KG1 (cell line): Measurements from ENCODE around the gene CFAP68.
"Not testable (repeated sequence)": the region's sequence is repeated elsewhere in the genome, so short reads cannot be mapped to it uniquely, and the experiment has no call there.

Source experiments
- DNase-seq: peaks from one replicate; lab custom pipeline; 2025; lab: John Stamatoyannopoulos, UW

The CFAP68 gene

DNA sequence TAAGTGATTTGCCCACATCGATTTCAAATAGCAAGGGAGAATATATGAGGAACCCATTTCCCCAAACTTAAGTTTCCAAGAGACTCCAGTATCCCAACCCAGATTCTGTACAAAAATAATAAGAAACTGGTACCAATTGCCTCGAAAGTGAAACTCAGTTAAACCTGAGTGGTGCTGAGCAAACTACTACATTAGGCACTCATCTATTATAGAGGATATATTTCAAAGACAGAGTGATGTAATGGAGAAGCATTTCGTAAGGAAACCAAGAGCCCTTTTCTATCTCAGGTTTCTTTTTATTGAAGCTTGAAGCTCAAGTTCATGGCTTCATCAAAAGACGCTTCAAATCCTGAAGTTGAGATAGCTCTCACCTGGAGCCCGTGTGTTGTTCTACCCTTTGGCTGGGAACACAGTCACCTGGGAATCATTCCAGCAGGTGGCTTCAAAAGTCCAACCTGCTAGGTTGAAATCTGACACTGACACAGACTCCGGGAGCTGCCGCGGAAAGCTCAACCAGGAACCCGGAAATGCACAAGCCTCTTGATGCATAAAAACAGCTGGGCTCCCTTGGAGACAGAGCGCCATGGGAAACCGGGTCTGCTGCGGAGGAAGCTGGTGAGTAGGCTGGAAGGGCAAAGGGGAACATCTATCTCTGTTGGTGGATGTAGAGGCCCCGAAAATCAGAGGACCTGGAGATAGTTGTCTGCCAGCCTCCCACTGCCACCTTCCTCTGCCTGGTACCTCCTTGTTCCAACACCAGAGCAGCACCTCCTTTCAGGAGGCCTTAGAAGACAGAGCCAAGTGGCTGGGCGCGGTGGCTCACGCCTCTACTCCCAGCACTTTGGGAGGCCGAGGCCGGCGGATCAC, 39.3 kb downstream of the CFAP68 start, which contains the start of gene C11orf52:
TSS of gene C11orf52 (plus strand) at position 524 of the 867 bp plus-strand sequence. CDS start at position 584, 60 bp downstream.
- no peak for DNase-seq

DNA sequence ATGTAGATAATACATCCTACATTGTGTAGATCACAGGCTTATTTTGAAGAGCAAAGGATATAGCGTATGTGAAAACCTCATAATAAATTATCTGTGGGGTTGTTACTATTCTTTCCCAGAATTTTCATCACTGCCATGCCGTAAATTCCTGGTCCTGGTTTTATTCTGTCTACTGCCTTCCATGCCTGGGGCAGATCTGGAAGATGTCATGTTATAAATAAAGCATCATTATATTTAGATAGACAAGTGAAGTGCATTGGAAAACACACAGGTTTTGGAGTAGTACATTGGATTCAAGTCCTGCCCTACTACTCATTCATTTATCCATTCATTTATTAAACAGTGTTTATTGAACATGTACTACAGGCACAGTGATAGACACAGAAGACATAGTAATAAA, 41.6 kb downstream of the CFAP68 start:
- DNase-seq, result no peak

DNA sequence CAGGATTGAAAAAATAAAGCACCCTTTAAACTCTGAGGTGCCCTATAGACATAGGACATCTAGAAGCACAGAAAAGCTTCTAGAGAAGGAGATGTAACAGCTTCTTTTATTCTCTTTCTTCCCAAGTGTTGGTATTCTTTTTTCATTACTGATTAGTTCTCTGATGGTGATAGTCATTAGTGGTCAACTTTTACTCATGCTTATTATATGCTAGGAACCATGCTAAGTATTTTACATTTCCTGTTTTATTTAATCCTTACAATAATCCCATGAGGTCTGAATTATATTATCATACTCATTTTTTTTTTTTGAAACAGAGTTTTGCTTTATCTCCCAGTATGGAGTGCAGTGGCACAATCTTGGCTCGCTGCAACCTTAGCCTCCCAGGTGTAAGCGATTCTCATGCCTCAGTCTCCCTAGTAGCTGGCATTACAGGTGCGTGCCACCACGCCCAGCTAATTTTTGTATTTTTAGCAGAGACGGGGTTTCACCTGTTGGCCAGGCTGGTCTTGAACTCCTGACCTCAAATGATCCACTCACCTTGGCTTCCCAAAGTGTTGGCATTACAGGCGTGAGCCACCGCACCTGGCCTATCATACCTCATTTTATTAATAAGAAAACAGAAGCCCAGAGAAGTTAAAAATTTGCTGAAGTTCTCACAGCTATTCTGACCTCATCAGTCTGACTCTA, 42.3 kb downstream of the CFAP68 start:
- DNase-seq, result no peak

DNA sequence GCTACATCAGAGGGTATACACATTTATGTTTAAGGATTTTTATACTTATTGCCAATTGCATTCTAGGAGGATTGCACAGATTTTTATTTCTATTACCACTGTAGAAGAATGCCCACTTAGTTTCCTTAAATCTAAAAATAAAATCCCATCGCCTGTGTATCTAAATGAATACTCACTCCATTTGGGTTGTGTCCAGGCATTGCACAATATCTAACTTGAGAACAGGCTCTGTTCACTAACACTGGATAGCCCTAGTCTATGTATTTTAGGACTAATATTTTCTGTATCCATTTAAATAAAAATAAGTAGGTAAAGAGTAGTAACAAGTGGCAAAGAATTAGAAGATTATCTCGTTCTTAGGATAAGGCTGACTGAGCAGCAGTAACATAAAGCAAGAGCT, 43.5 kb downstream of the CFAP68 start:
- DNase-seq, result no peak

DNA sequence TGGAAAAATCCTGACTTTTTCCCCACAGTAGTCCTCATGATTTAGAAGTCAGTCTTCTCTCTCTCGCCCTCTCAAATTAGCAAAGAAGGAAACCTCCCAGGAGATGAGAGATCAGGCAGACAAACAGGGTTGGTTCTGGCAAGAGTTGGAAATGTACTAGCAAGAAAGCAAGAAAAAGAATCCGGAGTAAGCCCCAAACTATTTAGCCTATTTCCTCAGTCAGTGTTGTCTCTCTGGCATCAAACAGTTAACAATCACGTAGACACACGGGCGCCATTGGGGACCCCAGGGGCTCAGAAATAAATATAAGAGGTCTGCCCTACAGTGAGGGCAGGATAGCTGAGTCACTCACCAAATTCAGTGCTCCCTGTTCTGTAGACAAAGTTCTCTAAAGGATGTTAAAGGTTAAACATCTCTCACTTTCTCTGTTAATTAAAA, 44.0 kb downstream of the CFAP68 start:
- DNase-seq, result no peak

DNA sequence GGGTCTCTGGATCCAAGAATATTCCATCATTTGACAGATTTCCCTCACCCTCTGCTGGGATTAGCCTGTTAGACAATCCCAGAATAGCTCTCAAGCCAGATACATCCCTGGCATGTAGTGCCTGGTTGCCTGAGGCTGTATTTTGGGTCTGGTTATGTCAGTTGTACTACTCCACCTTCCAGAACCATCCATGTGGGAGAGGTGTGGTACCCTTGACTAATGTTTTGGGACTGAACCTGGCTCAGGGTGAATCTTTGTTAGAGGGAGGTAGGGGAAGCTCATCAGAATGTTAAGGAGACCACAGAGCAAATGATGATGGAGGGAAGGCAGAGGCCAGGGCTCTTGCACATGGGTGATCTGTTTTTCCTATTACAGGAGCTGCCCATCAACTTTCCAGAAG, 44.6 kb downstream of the CFAP68 start:
- DNase-seq, result no peak

DNA sequence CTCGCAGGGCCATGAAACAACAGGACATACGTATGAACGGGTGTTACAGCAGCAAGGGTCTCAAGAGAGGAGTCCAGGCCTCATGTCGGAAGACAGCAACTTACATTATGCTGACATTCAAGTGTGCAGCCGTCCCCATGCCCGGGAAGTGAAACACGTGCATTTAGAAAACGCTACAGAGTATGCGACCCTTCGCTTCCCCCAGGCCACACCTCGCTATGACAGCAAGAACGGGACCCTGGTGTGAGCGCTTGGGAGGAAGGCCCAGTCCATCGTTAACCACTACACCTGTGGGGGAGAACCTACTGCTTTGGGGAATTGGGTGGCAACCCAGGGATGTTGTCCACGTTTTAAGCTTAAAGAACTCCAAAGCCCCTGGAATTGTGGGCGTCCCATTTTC, 46.6 kb downstream of the CFAP68 start:
- no peak for DNase-seq

DNA sequence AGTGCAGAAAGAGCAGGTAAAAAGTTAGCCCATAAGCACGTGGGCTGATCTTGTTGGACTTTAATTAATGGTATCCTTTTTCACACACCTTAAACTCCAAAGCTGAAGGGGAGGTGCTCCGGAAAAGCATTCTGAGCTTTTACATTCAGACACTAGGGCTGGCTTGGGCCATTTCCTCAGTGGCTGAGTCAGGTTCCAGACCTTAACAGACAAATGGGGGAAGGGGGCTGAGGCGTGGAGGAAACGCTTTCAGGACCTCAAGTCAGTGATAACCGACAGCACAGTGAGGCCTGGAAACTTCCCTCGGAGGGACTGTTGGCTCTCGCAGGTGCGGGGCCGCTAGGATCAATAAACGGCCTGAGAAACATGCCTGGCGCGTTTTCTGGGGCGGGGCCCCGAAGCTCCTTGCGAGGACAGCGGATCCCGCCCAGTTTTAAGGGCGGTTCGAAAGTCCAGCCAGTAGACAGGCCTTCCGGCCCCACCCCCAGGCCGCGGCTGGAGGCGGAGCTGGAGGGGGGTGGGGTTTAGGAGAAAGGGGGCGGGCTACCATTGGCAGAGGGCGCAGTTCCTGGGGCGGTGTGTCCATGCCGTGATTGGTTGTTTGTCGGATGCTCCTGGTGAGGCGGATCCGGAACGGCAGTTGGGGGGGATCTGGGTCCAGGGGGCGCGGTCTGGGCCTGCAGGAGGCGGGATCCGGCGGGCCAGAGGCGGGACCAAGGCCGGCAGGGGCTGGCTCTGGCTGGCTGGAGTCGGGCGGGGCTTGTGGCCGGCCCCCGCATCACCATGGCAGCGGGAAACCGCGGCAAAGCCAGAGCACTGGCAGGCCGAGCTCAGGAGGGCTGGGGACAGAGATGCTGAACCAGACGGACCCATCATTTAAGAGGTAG, 47.4 kb downstream of the CFAP68 start:
- DNase-seq, result peak; percentile 100

DNA sequence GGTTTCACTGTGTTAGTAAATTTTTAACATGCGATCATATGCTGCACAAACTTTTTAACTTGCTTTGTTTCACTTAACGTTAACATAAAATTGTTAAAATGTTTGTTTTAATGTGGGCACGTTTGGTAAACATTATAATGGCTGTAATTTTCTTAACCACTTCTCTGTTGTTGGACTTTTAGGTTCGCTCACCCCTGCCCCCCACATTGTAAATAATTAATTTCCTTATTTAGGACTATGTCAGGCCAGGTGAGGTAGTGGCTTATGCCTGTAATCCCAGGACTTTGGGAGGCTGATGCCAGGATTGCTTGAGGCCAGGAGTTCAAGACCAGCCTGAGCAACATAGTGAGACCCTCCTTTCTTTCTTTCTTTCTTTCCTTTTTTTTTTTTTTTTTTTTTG, 51.1 kb downstream of the CFAP68 start:
- DNase-seq, result no peak

DNA sequence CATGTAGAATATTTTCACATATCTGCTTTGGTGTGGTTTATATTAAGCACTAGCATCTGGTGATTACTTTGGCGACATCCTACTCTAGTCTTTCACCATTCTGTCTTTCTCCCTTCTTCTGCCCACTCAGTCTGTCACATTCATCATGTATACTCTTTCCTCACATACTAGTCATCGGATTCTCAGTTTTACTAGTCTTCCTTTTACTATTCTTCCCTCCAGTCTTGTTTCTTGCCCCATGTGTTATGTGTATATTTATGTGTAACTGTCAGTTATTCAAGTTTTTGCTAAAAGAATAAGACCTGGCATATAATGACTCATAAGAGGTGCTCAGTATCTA, 53.2 kb downstream of the CFAP68 start:
- no peak for DNase-seq

DNA sequence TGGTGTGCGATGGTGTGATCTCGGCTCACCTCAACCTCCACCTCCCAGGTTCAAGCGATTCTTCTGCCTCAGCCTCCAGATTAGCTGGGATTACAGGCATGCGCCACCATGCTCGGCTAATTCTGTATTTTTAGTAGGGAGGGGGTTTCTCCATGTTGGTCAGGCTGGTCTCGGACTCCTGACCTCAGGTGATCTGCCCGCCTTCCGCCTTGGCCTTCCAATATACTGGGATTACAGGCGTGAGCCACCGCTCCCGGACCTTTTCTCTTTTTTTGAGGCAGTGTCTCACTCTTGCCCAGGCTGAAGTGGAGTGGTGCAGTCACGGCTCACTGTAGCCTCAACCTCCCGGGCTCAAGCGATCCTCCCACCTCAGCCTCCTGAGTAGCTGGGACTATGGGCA, 53.8 kb downstream of the CFAP68 start:
- DNase-seq, result not testable (repeated sequence)

DNA sequence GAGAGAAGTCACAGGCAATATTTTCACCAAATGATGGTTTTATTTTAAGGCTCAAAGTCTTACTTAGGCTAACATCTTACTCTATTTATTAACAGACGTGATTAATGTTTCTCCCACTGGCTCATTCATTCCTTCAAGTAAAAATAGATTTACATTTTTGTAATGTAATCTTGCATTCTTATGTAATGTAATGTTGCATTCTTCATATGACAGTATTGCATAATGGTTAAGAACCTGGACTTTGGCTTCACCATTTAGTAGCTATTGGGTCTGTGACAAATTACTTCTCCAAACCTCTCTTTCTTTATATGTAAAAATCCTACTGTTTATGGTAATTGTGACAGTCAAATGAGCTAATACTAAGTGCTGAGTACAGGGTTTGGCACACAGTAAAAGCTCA, 54.5 kb downstream of the CFAP68 start:
- DNase-seq, result no peak

DNA sequence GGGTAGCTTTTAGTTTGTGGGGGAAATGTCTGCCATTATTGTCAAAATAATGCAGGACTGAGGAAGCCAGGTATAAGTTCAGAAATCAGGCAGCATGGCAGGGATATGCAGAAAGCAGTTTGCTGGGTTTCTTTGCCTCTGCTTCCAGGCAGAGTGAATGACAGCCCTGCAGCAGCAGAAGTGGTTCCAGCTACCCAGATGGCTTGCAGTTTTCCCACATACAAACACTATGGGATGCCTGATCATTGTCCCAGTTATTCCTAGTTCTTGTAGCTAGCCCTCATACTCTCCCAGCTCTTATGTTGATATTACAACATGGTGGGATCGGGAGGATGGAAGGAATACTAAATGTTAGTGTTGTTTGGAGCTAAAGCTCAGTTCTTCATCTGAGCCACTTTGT, 55.0 kb downstream of the CFAP68 start:
- DNase-seq, result no peak
